Renal cortical epithelial cell (primary cell): ENCODE measurements around the gene BLCAP. TPM values are rescaled to one million over a fixed set of nuclear protein-coding genes. Genes with fewer than 3 reads are reported as not detected.
"Not testable (repeated sequence)": the region's sequence is repeated elsewhere in the genome, so short reads cannot be mapped to it uniquely, and the experiment has no call there.

Source experiments
- DNase-seq: peaks from one replicate; pipeline ENCODE4 v3.0.0-alpha.2; 2011; ENCODE audit warnings: low read depth
- total RNA-seq: library from RNA; depleted of rRNA; stranded (reverse); fragments of >200 nt; gene quantifications from 2 replicates; pipeline ENCODE4 v1.2.3, GENCODE V29; 2014

The BLCAP gene
- total RNA-seq, 1 donor from 2014 or later: 43.4 TPM

- DNase-seq: no peak
These were observed 30.6 kb upstream of the BLCAP start for GRCh38 chr20:37558306-37558705.

DNA sequence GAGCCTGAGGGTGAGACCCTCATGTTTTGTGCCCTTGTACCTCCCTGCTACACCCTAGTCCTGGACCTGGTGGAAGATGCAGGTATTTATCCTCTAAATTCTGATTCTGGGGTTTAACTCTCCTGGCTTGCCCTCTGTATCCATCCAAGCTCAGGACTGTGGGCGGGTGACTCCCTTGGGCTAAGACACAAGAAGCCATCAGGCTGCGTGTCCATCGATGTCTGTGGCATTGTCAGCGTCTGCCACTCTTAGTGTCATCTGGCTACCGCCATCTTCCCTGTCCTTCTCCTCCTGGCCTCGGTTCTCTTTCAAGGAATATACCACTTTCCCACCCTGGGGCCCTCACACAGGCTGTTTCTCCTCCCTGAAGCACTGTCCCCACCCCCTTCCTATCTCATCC, 28.9 kb upstream of the BLCAP start:
- DNase-seq: no peak

DNA sequence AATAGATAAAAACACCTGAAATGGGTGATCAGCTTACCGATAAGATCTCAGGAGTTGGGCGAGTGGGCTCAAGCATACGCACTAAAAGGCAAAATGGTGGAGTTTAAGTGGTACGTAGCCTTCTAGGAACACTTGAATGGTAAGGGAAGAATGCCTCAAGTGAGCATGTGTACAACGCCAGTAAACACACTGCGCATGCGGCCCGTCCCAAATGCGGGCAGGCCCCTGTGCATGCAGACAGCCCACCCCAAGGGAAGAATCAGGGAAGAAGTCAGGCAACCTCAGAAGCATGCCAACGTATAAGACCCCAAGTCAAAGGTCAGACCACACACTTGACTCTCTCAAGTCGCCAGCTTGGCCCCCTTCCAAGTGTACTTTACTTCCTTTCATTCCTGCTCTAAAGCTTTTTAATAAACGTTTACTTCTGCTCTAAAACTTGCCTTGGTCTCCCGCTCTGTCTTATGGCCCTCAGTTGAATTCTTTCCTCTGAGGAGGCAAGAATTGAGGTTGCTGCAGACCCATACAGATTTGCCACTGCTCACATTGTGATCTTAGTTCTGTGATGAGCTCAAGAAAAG, 27.1 kb upstream of the BLCAP start:
- DNase-seq: not testable (repeated sequence)

DNA sequence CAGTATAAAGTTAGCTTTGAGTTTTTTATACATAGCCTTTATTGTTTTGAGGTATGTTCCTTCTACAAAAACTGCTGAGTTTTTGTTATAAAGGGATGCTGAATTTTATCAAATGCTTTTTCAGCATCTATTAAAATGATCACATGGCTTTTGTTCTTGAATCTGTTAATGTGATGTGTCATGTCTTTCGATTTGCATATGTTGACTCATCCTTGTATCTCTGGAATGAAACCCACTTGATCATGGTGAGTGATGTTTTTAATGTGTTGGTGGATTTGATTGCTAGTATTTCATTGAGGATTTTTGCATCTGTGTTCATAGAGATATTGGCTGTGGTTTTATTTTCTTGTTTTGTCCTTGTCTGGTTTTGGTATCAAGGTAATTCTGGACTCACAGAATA, 24.7 kb upstream of the BLCAP start:
- DNase-seq: peak; percentile 38

- DNase-seq: not testable (repeated sequence)
These were observed 24.0 kb upstream of the BLCAP start for GRCh38 chr20:37551660-37552059.

DNA sequence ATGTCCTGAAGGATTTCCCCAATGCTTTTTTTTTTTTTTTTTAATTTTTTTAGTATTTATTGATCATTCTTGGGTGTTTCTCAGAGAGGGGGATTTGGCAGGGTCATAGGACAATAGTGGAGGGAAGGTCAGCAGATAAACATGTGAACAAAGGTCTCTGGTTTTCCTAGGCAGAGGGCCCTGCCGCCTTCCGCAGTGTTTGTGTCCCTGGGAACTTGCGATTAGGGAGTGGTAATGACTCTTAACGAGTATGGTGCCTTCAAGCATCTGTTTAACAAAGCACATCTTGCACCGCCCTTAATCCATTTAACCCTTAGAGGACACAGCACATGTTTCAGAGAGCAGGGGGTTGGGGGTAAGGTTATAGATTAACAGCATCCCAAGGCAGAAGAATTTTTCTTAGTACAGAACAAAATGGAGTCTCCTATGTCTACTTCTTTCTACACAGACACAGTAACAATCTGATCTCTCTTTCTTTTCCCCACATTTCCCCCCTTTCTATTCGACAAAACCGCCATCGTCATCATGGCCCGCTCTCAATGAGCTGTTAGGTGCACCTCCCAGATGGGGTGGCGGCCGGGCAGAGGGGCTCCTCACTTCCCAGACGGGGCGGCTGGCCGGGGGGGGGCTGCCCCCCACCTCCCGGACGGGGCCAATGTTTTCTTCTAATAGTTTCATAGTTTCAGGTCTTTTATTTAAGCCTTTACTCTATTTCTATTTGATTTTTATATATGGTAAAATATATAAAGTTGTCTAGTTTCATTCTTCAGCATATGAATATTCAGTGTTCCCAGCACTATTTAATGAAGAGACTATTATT, 22.6 kb upstream of the BLCAP start:
- not testable (repeated sequence) for DNase-seq

DNA sequence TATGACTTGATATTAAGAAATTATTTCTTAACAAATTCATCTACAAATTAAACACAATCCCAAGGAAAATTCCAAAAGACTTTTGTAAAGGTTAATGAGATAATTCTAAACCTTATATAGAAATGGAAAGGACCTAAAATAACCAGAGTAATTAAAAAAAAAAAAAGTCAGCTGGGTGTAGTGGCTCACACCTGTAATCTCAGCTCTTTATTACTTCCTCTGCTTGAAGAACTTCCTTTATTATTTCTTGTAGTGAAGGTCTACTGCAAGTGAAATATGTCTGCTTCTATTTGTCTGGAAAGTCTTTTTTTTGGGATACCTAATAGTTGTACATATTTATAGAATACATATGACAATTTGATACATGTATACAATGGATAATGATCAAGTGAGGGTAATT, 20.2 kb upstream of the BLCAP start:
- DNase-seq: no peak

- no peak for DNase-seq
These were observed 17.8 kb upstream of the BLCAP start for GRCh38 chr20:37545516-37545915.

DNA sequence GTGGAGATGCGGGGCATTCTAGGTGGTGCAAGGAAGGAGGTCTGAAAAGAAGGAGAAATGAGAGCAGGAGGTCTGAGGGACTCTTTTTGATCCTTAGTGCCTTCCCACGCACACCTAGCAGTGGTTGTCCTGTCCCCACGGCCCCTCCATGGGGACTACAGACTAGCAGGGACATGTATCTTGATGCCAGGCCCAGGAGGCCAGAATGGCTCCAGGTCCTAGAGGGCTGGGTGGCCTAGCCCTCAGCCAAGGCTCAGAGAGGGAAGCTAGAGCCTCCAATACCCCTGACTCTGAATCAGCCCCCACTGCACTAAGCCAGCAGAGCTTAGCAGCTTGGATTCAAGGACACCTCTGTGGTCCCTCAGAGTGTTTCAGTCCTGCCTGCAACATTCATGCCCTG, 16.7 kb upstream of the BLCAP start:
- no peak for DNase-seq

GRCh38 chr20:37543828-37544227, 16.2 kb upstream of the BLCAP start:
- peak; percentile 53 for DNase-seq

- DNase-seq: peak; percentile 25
These were observed 14.6 kb upstream of the BLCAP start for GRCh38 chr20:37542281-37542680.

DNA sequence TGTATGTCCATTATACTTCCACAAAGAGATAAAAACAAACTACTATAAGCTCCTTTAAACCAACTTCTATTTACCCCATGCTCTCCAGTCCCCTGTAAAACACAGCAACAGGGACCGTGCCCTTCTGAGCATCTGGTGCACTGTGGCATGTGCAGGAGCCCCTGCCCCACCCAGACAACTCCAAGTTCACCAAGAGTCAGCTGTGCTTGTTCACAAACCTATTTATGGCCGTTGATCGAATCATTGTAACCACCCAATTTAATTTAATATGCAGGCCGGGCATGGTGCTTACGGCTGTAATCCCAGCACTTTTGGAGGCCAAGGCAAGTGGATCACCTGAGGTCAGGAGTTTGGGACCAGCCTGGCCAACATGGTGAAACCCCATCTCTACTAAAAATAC, 13.7 kb upstream of the BLCAP start:
- DNase-seq: no peak

DNA sequence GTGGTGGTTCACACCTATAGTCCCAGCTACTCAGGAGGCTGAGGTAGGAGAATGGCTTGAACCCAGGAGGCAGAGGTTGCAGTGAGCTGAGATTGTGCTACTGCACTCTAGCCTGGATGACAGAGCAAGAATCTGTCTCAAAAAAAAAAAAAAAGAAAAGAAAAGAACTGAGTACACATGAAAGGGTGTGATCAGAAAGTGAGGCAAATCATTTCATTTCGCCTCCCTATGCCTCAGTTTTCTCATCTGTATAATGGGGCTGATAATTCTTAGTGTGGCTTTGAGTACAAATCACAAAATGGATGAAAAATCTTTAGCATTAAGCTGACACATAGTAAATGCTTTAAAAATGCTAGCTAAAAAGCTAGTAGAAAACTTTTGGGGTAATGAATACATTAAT, 13.2 kb upstream of the BLCAP start:
- not testable (repeated sequence) for DNase-seq

DNA sequence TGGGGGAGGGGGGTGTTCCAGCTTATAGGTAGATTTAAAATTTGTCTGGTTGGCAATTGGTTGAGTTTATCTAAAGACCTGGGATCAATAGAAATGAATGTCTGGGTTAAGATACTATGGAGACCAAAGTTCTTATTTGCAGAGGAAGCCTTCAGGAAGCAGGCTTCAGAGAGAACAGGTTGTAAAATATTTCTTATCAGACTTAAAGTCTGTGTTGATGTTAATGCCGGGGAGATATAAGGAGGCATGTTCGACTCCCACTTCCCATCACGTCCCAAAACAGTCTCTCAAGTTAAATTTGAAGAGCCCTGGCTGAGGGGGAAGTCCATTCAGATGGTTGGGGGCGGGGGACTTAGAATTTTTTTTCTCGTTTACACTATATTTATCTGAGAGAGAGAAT, 12.3 kb upstream of the BLCAP start:
- no peak for DNase-seq

- no peak for DNase-seq
These were observed 11.7 kb upstream of the BLCAP start for GRCh38 chr20:37539424-37539823.

DNA sequence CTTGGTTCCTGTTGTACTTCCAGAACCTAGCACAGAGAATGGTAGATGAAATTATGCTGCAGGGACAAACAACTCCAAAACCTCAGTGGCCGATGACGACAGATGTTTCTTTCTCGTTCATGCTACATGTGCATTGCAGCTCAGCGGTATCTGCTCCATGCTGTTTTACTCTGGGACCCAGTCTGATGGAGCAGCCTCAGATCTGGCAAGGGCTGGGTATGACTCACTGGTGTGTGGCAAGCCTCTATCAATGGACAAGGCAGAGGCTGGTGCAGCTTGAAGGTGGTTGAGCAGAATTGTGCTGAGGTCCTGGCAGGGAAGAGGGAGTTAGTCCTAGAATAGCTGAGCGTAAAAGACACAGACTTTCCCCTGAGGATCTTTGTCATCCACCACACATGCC, 10.3 kb upstream of the BLCAP start:
- DNase-seq: peak; percentile 63

DNA sequence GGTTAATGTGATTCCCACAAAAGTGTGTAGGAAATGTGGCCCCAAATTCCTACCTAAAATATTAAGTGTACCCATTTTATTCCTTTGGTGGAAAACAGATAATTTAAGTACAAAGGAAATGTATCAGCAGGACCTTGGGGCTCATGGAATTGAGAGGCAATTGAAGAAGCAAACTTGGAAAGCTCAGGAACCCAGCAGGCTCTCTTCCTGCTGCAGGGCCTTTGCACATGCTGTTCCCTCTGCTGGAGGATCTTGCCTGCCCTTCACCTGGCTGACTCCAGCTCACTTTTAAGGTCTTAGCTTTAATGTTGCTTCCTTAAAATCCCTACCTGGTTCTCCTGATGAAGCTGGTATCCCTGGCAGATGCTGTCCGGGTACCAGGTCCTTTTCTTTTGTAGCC, 9.8 kb upstream of the BLCAP start:
- DNase-seq: no peak

DNA sequence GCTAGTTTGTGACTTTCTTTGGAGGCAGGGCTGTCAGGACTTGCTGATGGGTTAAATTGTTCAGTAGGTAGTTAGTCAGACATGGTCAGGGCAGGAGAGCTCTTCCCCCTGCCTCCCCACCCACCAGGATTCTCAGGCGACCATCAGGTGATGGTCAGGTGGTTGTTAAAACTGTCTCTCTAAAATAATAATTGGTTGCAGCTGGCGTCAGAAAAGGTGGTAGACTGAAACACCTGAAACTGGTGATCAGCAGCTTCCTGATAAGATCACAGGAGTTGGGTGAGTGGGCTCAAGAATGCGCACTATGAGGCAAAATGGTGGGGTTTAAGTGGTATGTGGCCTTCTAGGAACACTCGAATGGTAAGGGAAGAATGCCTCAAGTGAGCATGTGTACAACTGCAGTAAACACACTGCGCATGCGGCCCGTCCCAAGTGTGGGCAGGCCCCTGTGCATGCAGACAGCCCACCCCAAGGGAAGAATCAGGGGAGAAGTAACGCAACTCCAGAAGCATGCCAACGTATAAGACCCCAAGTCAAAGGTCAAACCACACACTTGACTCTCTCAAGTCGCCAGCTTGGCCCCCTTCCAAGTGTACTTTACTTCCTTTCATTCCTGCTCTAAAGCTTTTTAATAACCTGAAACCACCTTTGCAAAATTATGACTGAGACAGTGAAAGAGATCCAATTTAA, 7.9 kb upstream of the BLCAP start:
- DNase-seq: no peak

DNA sequence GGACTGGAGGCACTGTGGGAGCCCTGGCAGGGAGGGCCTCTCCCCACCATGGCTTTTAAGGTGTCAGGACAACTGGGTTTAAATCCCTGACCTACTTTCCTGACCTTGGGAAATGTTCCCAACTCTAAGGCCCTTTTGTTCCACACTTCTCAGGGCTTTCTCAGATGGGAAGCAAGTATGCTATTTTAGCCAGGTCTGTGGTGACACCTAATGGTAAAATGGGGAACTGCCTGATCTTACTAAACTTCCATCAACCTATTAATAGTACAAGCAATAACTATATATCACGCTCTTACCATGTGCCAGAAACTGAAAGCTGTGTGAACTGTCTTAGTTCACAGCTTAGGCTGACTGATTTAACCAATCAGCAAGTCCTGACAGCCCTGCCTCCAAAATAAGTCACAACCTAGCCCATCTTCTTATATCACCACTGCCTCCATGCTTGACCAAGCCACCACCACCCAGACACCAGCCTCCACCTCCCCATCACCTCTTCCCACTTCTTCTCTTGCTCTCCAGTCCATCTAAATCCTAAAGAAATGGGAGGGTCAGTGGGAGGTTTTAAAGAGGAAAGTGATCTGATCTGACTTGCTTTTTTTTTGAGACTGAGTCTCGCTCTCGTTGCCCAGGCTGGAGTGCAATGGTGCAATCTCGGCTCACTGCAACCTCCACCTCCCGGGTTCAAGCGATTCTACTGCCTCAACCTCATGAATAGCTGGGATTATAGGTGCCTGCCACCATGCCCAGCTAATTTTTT, 6.9 kb upstream of the BLCAP start:
- peak; percentile 74 for DNase-seq

DNA sequence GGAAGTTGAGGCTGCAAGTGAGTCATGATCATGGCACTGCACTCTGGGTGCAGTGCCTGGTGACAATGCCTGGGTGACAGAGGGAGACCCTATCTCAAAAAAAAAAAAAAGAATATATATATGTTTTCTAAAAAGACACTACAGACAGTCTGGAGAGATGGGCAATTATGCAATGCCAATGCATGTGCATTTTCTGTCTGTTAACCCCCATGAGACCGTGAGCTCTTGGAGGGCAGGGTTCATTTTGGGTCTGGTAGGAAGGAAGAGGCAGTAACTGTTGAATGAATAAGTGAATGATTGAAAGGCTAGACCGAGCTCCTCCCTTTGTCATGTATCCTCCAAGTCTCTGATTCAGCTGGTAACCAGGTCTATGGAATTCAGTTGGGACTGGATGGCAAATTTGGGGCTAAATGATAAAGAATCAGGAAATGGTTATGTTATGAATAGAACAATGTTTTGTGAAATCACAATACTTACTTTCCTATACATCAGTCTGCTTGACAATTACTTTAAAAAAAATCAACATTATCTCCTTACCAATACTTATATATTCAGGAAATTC, 5.6 kb upstream of the BLCAP start:
- no peak for DNase-seq

DNA sequence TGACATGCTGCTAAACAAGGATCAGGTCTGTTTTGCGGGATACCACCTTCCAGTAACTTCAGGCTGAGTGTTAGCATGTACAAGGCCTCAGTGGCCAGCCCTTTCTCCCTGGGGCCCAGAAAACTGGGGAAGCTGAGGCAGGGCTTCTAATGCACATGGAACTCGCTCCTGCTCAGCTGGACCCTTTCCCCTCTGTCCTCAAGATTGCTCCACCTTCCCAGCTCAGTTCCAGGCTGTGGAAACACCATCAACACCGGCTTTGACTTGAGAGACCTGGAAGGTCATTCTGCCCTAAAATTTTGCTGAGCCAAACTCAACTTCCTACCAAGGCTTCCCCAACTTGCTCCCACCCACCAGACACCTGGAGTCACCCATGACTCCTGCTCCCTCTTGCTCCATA, 4.2 kb upstream of the BLCAP start:
- no peak for DNase-seq

- no peak for DNase-seq
These were observed 3.0 kb upstream of the BLCAP start for GRCh38 chr20:37530696-37531095.
